Fibroblast of lung (primary cell): ENCODE data around the gene PALM2AKAP2.

Experiments
- CTCF ChIP-seq, 2 donors: IDR thresholded peaks in 1 of 2; conservative IDR thresholded peaks in 1 of 2; 1 replicate in 1 of 2; 2 replicates in 1 of 2; pipeline ENCODE4 v1.5.1; 2011 to 2012; ENCODE audit warnings: low read length in 2 of 2, control low read depth in 1 of 2, inconsistent platforms in 1 of 2, low read depth in 1 of 2, mild to moderate bottlenecking in 1 of 2
- EZH2 ChIP-seq: IDR thresholded peaks from 2 replicates; pipeline ENCODE4 v1.5.1; 2012; ENCODE audit warnings: low read length, control low read depth, mild to moderate bottlenecking; ENCODE audit errors: missing control alignments

DNA sequence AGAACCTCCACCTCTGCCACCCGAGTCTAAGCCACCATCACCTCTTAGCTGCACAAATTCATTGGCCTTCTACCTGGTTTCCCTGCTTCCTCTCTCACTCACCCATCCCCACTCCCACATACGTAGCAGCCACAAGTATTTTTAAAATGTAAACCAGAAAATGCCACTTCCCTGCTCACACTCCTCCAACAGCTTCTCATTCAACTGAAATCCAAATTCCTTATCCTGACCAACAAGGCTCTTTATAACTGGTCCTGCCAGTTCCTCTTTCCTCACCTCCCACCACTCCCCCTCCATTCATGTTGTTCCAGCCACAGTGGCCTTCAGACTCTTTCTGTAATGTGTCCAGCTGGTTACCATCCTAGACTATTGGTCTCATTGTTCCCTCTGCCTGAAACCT is 25.0 kb upstream of the PALM2AKAP2 start:
- no peak for TF ChIP-seq EZH2
- TF ChIP-seq CTCF (conservative IDR thresholded peaks at IDR 0.05 in 1 of 2, IDR thresholded peaks at IDR 0.05 in 1 of 2; ENCODE audit: low read depth in 1 of 2, low read length in 2 of 2), result no peak
